ENCODE results near the gene KLF17. TPM values are rescaled to one million over a fixed set of nuclear protein-coding genes. Genes with fewer than 3 reads are reported as not detected.

The KLF17 gene
- total and polyA plus RNA-seq, 2 donors (not counting 1 experiment from before 2014, with no cell fraction given): not detected

DNA sequence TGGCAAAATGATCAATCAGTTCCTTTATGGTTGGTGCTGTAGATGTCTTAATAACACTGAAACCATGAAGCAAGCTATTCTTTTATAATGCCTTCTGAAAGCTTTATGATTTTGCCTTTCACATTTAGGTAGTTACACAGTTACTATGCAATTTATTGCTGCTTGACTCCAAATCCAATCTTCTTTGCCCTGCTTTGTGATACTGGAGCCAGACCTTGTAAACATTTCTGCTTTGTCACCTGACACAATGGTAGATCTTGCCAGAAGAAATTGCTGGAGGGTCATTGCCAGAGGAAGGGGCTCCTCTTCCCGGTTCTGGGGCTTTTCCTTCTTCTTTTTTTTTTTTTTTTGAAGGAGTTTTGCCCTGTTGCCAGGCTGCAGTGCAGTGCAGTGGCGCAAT, 40.5 kb upstream of the KLF17 start:
- CTCF ChIA-PET: no interaction called here

DNA sequence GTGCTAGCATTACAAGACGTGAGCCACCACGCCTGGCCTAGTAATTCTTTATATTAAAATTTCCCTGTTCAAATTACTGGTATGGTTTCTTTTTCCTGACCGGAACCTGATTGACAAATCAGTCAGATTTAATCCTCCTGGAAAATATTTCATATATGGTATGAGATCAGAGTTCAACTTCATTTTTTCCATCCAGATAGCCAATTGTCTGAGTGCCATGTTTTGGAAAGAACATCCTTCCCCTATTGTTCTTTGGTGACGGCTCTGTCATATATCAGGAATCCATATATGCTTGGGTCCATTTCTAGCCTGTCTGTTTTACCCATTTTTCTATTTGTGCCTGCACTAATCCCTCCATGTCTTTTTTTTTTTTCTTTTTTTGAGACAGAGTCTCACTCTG, 39.1 kb upstream of the KLF17 start:
- DNase-seq (no peak), ATAC-seq (ENCODE audit: low read depth) (no peak)
- no peaks in the 10 kb centered on the region for H3K4me1 Mint-ChIP-seq
- peaks cover 0 to under 1% of the 10 kb centered on the region in 2 donors for H3K4me1 ChIP-seq (ENCODE audit: control insufficient read depth in 2 of 2, insufficient read depth in 2 of 2, low read length in 2 of 2)
- H3K36me3 ChIP-seq (replicated peaks in 1 of 2; ENCODE audit: control extremely low read depth in 1 of 2, control insufficient read depth in 1 of 2, extremely low read depth in 1 of 2, insufficient read depth in 2 of 2, low read length in 1 of 2): no peaks in the 10 kb centered on the region
- H3K4me3 ChIP-seq (ENCODE audit: control extremely low read depth in 1 of 5, extremely low read depth in 1 of 5, insufficient read depth in 1 of 5, low read depth in 2 of 5, low read length in 4 of 5): no peak overlapping the region
- H4K20me1 ChIP-seq (ENCODE audit: control insufficient read depth, insufficient read depth, low read length, poor library complexity, severe bottlenecking): no peaks in the 10 kb centered on the region
- no peak overlapping the region for H3K4me2 ChIP-seq (replicated peaks; ENCODE audit: low read depth, low read length, poor library complexity, severe bottlenecking)
- no peak overlapping the region for H3K27ac Mint-ChIP-seq
- H3K4me3 Mint-ChIP-seq: no peak overlapping the region
- peaks cover 13% of the 10 kb centered on the region for H3K27me3 Mint-ChIP-seq
- ChIA-PET POLR2A (no interaction called here), CTCF (no interaction called here)
- peaks cover 0 to 7% (median 0%) of the 10 kb centered on the region in 4 experiments for H3K27me3 ChIP-seq (replicated peaks in 1 of 4; ENCODE audit: control extremely low read depth in 1 of 4, control insufficient read depth in 3 of 4, insufficient read depth in 4 of 4, low read length in 3 of 4)
- H3K9ac ChIP-seq (ENCODE audit: low read length): no peak overlapping the region
- H3K27ac ChIP-seq (ENCODE audit: low read length in 2 of 2): no peak overlapping the region
- no peaks in the 10 kb centered on the region for H3K9me3 ChIP-seq (ENCODE audit: control extremely low read depth in 1 of 3, control insufficient read depth in 2 of 3, insufficient read depth in 1 of 3, low read length in 2 of 3)
- H2AFZ ChIP-seq (ENCODE audit: insufficient read depth, low read depth, low read length, poor library complexity, severe bottlenecking): no peak overlapping the region
- no peaks in the 10 kb centered on the region for H3K79me2 ChIP-seq (ENCODE audit: control insufficient read depth, insufficient read depth, low read length)
- no peak for TF ChIP-seq EZH2 (IDR thresholded peaks at IDR 0.05; ENCODE audit: borderline replicate concordance, insufficient read depth, low read depth, low read length, poor library complexity, severe bottlenecking)
- intact Hi-C loops (cut with micrococcal nuclease): no loop called here
- no peaks in the 10 kb centered on the region for H3K9me3 Mint-ChIP-seq (ENCODE audit: insufficient read depth)
- WGBS (ENCODE audit: insufficient coverage): 91% methylated on average over 1 of the region's 4 CpGs

More for the DNA sequence above, 40.5 kb upstream of the KLF17 start:
- peaks cover 0 to 2% (median 0%) of the 10 kb centered on the region in 4 experiments for H3K27me3 ChIP-seq (replicated peaks in 1 of 4; ENCODE audit: control extremely low read depth in 1 of 4, control insufficient read depth in 3 of 4, insufficient read depth in 4 of 4, low read length in 3 of 4)
- no peaks in the 10 kb centered on the region for H3K9me3 Mint-ChIP-seq (ENCODE audit: insufficient read depth)
- no peaks in the 10 kb centered on the region for H3K36me3 ChIP-seq (replicated peaks in 1 of 2; ENCODE audit: control extremely low read depth in 1 of 2, control insufficient read depth in 1 of 2, extremely low read depth in 1 of 2, insufficient read depth in 2 of 2, low read length in 1 of 2)
- no peaks in the 10 kb centered on the region for H3K9me3 ChIP-seq (ENCODE audit: control extremely low read depth in 1 of 3, control insufficient read depth in 2 of 3, insufficient read depth in 1 of 3, low read length in 2 of 3)
- intact Hi-C loops (cut with micrococcal nuclease): no loop called here
- H3K4me3 ChIP-seq (ENCODE audit: control extremely low read depth in 1 of 5, extremely low read depth in 1 of 5, insufficient read depth in 1 of 5, low read depth in 2 of 5, low read length in 4 of 5): no peak overlapping the region
- no peak overlapping the region for H3K27ac Mint-ChIP-seq
- H3K79me2 ChIP-seq (ENCODE audit: control insufficient read depth, insufficient read depth, low read length): no peaks in the 10 kb centered on the region
- TF ChIP-seq EZH2 (IDR thresholded peaks at IDR 0.05; ENCODE audit: borderline replicate concordance, insufficient read depth, low read depth, low read length, poor library complexity, severe bottlenecking): no peak
- TF ChIP-seq, protein P1, sequence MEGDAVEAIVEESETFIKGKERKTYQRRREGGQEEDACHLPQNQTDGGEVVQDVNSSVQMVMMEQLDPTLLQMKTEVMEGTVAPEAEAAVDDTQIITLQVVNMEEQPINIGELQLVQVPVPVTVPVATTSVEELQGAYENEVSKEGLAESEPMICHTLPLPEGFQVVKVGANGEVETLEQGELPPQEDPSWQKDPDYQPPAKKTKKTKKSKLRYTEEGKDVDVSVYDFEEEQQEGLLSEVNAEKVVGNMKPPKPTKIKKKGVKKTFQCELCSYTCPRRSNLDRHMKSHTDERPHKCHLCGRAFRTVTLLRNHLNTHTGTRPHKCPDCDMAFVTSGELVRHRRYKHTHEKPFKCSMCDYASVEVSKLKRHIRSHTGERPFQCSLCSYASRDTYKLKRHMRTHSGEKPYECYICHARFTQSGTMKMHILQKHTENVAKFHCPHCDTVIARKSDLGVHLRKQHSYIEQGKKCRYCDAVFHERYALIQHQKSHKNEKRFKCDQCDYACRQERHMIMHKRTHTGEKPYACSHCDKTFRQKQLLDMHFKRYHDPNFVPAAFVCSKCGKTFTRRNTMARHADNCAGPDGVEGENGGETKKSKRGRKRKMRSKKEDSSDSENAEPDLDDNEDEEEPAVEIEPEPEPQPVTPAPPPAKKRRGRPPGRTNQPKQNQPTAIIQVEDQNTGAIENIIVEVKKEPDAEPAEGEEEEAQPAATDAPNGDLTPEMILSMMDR (IDR thresholded peaks at IDR 0.05): no peak
- no peak overlapping the region for H3K4me2 ChIP-seq (replicated peaks; ENCODE audit: low read depth, low read length, poor library complexity, severe bottlenecking)
- POLR2A ChIA-PET: no interaction called here
- 75% methylated on average over 2 of the region's 2 CpGs for WGBS (ENCODE audit: insufficient coverage)
- H3K27me3 Mint-ChIP-seq: peaks cover 9% of the 10 kb centered on the region
- H2AFZ ChIP-seq (ENCODE audit: insufficient read depth, low read depth, low read length, poor library complexity, severe bottlenecking): no peak overlapping the region
- H3K4me1 Mint-ChIP-seq: peaks cover 13% of the 10 kb centered on the region
- H3K4me1 ChIP-seq (ENCODE audit: control insufficient read depth in 2 of 2, insufficient read depth in 2 of 2, low read length in 2 of 2): peaks cover 13 to 15% of the 10 kb centered on the region in 2 donors
- no peak overlapping the region for H3K9ac ChIP-seq (ENCODE audit: low read length)
- no peaks in the 10 kb centered on the region for H4K20me1 ChIP-seq (ENCODE audit: control insufficient read depth, insufficient read depth, low read length, poor library complexity, severe bottlenecking)
- DNase-seq: no peak
- no peak overlapping the region for H3K27ac ChIP-seq (ENCODE audit: low read length in 2 of 2)
- no peak for ATAC-seq (ENCODE audit: low read depth)
- H3K4me3 Mint-ChIP-seq: no peak overlapping the region
